GM18505 (cell line): ENCODE measurements around the gene METTL3.
"Not testable (repeated sequence)": the region's sequence is repeated elsewhere in the genome, so short reads cannot be mapped to it uniquely, and the experiment has no call there.

ENCODE experiments used
- ATAC-seq: cut with Tn5 transposase; IDR thresholded peaks from one replicate; pipeline ENCODE4 v1.9.1; 2021; ENCODE audit not compliant: unreplicated experiment
- POLR2A ChIP-seq: IDR thresholded peaks from 4 replicates; pipeline ENCODE4 v1.6.1; 2011; ENCODE audit warnings: borderline replicate concordance; ENCODE audit not compliant: insufficient read depth, insufficient read length; ENCODE audit errors: extremely low read depth

Gene METTL3

GRCh38 chr14:21510735-21511657, at the start of gene METTL3:
METTL3 (minus strand) TSS chr14:21511340; CDS start chr14:21511223, 117 bp downstream.
- ATAC-seq, result peak; percentile 98
- TF ChIP-seq POLR2A, result peak; percentile 81

- no peak for TF ChIP-seq POLR2A
- no peak for ATAC-seq
These were observed 47.6 kb upstream of the METTL3 start for GRCh38 chr14:21558703-21559170.

- no peak for ATAC-seq
- no peak for TF ChIP-seq POLR2A
These were observed 46.2 kb upstream of the METTL3 start for GRCh38 chr14:21557084-21557901.

- TF ChIP-seq POLR2A, result no peak
- no peak for ATAC-seq
These were observed 45.4 kb upstream of the METTL3 start for GRCh38 chr14:21556378-21557083.

GRCh38 chr14:21553266-21553665, 42.1 kb upstream of the METTL3 start:
- ATAC-seq, result no peak
- TF ChIP-seq POLR2A, result no peak

- ATAC-seq, result not testable (repeated sequence)
These were observed 33.4 kb upstream of the METTL3 start for GRCh38 chr14:21544588-21544987.

GRCh38 chr14:21543963-21544362, 32.8 kb upstream of the METTL3 start:
- ATAC-seq, result no peak
- no peak for TF ChIP-seq POLR2A

GRCh38 chr14:21543521-21543960, 32.4 kb upstream of the METTL3 start:
- ATAC-seq, result no peak
- no peak for TF ChIP-seq POLR2A

- no peak for ATAC-seq
- TF ChIP-seq POLR2A, result no peak
These were observed 30.4 kb upstream of the METTL3 start for GRCh38 chr14:21541413-21542074.

GRCh38 chr14:21539189-21539940, 28.2 kb upstream of the METTL3 start:
- ATAC-seq, result no peak
- TF ChIP-seq POLR2A, result no peak

- ATAC-seq, result no peak
- TF ChIP-seq POLR2A, result no peak
These were observed 25.9 kb upstream of the METTL3 start for GRCh38 chr14:21537090-21537424.
